Ascending aorta (tissue), 2 donors: ENCODE measurements around the gene LIPE. TPM values are rescaled to one million over a fixed set of nuclear protein-coding genes. Genes with fewer than 3 reads are reported as not detected.
"Not testable (repeated sequence)": the region's sequence is repeated elsewhere in the genome, so short reads cannot be mapped to it uniquely, and the experiment has no call there.

Experiments
- DNase-seq, 2 donors: peaks; one replicate each; pipeline ENCODE4 v3.0.0-alpha.2; 2019; ENCODE audit warnings: low spot score in 2 of 2
- H3K27ac ChIP-seq, 2 donors: fragments of 200-600 bp; sonication (generic); one replicate each; pipeline ENCODE4 v1.5.1; 2016 to 2017; ENCODE audit warnings: mild to moderate bottlenecking in 1 of 2
- H3K27me3 ChIP-seq: fragments of 200-600 bp; sonication (generic); one replicate; pipeline ENCODE4 v1.5.1; 2017
- H3K36me3 ChIP-seq, 2 donors: fragments of 200-600 bp; sonication (generic); one replicate each; pipeline ENCODE4 v1.5.1; 2016
- H3K4me1 ChIP-seq, 2 donors: fragments of 200-600 bp; sonication (generic); one replicate each; pipeline ENCODE4 v1.5.1; 2016 to 2017; ENCODE audit warnings: mild to moderate bottlenecking in 1 of 2
- H3K4me3 ChIP-seq, 2 donors: fragments of 200-600 bp; sonication (generic); one replicate each; pipeline ENCODE4 v1.5.1; 2016 to 2017; ENCODE audit warnings: mild to moderate bottlenecking in 1 of 2
- H3K9me3 ChIP-seq, 2 donors: fragments of 200-600 bp; sonication (generic); one replicate each; pipeline ENCODE4 v1.5.1; 2016
- intact Hi-C: fragments of 100-400 bp; cut with DNase I; formaldehyde crosslinking; loops from one replicate; pipeline ENCODE4 v1.15.1; 2023
- total RNA-seq: library from RNA; depleted of rRNA; stranded (reverse); fragments of >200 nt; gene quantifications from one replicate; pipeline ENCODE4 v1.1.0, GENCODE V29; 2016
- TF ChIP-seq, protein P1 (sequence below), 3 experiments: fragments of 200-600 bp in 2 of 3; fragments of 450-650 bp in 1 of 3; sonication (generic) in 2 of 3; IDR thresholded peaks; one replicate each; pipeline ENCODE4 v1.5.1; 2016 to 2019; ENCODE audit warnings: antibody characterized with exemption in 3 of 3, mild to moderate bottlenecking in 1 of 3, moderate library complexity in 1 of 3

LIPE gene
- total RNA-seq, 1 donor from 2014 or later, result 102 TPM

DNA sequence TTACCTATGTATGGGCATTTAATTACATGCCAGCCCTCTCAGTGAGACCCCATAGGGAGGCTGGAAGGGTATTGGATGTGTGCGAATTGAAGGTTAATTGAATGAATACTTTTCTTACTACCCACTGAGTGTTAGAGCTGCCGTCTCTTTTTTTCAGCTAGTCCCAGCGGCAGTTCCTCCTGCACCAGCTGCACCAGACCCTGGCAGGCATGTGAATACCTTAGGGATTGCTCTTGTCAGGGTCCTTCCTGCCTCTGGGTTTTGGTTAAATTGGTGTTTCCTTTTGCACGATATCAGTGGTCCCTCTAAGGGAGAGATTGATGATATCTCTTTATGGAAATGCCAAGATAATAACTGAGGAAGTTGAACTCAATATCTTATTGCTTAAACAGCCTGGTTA, 25.4 kb upstream of the LIPE start:
- TF ChIP-seq, protein P1, sequence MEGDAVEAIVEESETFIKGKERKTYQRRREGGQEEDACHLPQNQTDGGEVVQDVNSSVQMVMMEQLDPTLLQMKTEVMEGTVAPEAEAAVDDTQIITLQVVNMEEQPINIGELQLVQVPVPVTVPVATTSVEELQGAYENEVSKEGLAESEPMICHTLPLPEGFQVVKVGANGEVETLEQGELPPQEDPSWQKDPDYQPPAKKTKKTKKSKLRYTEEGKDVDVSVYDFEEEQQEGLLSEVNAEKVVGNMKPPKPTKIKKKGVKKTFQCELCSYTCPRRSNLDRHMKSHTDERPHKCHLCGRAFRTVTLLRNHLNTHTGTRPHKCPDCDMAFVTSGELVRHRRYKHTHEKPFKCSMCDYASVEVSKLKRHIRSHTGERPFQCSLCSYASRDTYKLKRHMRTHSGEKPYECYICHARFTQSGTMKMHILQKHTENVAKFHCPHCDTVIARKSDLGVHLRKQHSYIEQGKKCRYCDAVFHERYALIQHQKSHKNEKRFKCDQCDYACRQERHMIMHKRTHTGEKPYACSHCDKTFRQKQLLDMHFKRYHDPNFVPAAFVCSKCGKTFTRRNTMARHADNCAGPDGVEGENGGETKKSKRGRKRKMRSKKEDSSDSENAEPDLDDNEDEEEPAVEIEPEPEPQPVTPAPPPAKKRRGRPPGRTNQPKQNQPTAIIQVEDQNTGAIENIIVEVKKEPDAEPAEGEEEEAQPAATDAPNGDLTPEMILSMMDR (IDR thresholded peaks at IDR 0.05), result no peak
- H3K27me3 ChIP-seq, result no peaks in the 10 kb centered on the region
- no peaks in the 10 kb centered on the region for H3K36me3 ChIP-seq
- H3K4me1 ChIP-seq, result no peaks in the 10 kb centered on the region
- H3K4me3 ChIP-seq, result no peak overlapping the region
- no peak overlapping the region for H3K27ac ChIP-seq
- DNase-seq, result no peak
- H3K9me3 ChIP-seq, result no peaks in the 10 kb centered on the region
- intact Hi-C loops, result no loop called here

DNA sequence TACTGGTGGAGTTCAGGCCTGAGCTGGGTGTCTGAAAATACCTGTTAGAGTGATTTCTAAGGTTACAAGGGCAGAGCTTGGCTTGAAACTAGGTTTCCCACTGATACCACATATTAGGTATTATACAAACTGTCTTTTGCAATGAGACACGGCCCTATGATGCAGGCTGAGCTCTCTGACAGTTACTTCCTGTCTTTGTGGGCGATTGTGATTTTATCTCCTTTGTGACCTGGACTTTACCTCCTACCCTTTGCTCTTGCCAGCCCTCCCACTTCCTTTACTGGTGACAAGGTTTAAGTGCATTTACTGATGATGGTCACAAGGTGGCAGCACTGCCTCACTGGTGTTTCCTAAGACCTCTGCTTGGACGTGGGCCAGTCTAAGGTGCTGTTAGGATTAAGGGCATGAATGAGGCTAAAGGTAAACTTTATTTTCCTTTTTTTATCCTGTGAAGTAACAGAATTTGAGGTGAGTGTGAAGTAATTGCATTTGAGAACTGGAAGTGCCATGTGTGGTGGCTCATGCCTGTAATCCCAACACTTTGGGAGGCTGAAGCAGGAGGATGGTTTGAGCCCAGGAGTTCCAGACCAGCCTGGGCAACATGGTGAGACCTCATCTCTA, 23.2 kb upstream of the LIPE start:
- Histone ChIP-seq H3K27ac (no peak overlapping the region), H3K36me3 (no peaks in the 10 kb centered on the region), H3K4me1 (no peaks in the 10 kb centered on the region), H3K27me3 (no peaks in the 10 kb centered on the region), H3K9me3 (no peaks in the 10 kb centered on the region), H3K4me3 (no peak overlapping the region)
- peak in 1 of 2 donors; percentile 85 for DNase-seq
- intact Hi-C loops, result no loop called here
- TF ChIP-seq, protein P1 (IDR thresholded peaks at IDR 0.05), result peak; percentile 67 to 80 (median 78)

DNA sequence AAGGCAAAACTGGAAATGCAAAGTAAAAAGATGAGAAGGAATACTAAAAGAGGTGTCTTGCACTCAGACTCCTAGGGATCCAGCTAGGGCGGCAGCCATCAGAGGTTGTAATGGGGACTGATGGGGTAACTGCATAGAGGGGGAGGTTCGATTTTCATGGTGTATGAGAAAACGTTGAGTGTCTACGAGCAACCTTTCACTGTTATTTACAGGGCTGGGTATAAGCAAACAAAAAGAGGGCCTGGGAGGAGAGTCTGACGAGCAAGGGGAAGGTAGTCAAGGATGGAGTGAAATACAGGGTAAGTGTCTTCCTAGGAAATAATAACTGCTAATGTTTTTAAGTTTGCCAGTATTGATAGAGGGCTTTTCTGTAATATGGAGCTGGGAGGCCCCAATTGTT, 21.1 kb upstream of the LIPE start:
- H3K4me1 ChIP-seq, H3K9me3 ChIP-seq, H3K27ac ChIP-seq, H3K36me3 ChIP-seq, H3K4me3 ChIP-seq, intact Hi-C loops, DNase-seq, H3K27me3 ChIP-seq: not testable (repeated sequence)

DNA sequence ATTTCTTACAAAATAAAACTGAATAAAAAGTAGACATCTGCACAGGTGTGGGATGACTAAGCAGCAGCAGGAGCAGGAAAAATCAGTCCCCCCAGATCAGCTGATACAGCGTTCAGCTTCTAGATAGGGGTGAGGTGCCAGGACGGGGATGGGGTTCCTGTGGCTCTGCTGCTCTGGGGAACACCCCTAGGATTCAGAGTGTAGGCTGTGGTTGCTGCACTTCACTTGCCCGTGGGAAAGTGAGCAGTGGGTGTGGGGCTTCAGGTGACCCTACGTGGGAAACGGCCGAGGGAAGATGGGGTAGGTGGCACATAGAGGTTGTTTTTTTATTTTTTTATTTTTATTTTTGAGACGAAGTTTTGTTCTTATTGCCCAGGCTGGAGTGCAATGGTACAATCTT, 18.8 kb upstream of the LIPE start:
- Histone ChIP-seq H3K4me3 (no peak overlapping the region), H3K36me3 (no peaks in the 10 kb centered on the region), H3K4me1 (no peaks in the 10 kb centered on the region), H3K27ac (no peak overlapping the region), H3K9me3 (no peaks in the 10 kb centered on the region), H3K27me3 (no peaks in the 10 kb centered on the region)
- intact Hi-C loops, result no loop called here
- DNase-seq, result no peak
- TF ChIP-seq, protein P1 (IDR thresholded peaks at IDR 0.05), result no peak

DNA sequence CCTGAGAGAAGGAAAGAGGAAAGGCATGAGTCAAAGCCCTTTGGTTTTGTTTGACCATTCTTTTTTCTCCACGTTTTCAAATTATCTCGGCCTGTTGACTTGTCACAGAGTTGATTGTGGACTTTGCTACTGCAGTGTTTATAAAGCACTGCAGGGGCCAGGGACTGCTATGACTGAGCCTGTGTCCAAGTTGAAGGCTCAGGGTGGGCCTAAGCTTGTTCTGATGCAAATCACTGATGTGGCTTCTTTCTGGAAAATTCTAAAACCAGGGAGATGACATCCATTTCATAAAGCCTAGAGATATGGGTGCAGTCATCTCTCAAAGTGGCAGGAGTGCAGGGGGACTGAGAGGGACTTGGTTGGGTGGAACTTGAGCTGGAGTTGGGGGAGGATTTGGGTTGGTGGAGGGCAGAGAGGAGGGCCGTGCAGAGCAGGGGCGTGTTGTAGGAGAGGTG, 16.8 kb upstream of the LIPE start:
- no peaks in the 10 kb centered on the region for H3K4me1 ChIP-seq
- no peaks in the 10 kb centered on the region for H3K27me3 ChIP-seq
- TF ChIP-seq, protein P1 (IDR thresholded peaks at IDR 0.05), result no peak
- H3K36me3 ChIP-seq, result no peaks in the 10 kb centered on the region
- intact Hi-C loops, result no loop called here
- DNase-seq, result no peak
- H3K27ac ChIP-seq, result no peak overlapping the region
- no peaks in the 10 kb centered on the region for H3K9me3 ChIP-seq
- no peak overlapping the region for H3K4me3 ChIP-seq

DNA sequence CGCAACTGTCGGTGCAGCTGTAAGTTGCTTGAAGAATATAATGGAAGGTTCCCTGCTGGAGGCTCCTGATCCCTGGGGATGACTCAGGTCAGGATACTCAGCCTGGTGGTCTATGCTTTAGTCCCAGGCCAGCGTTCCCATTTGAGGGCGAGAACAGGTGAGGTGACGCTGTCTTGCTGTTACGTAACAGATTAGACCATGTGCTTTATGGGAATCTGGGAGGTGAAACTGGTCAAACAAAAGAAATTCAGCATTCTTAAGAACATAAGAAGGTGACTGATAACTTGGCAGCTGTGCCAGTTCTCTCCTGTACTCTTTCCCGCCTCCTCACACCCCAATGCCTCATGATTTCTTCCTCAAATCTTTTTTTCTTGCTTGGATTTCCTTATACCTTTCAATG, 15.6 kb upstream of the LIPE start, which contains the start of gene CXCL17:
Gene CXCL17 (minus strand): TSS at position 114 of the 400 bp plus-strand sequence. CDS start 114 bp downstream, outside the sequence.
- H3K4me1 ChIP-seq, result no peaks in the 10 kb centered on the region
- H3K36me3 ChIP-seq, result no peaks in the 10 kb centered on the region
- no peaks in the 10 kb centered on the region for H3K27me3 ChIP-seq
- no peaks in the 10 kb centered on the region for H3K9me3 ChIP-seq
- no peak within 1 kb of the TSS for H3K4me3 ChIP-seq
- intact Hi-C loops, result no loop called here
- no peak for DNase-seq
- no peak within 1 kb of the TSS for H3K27ac ChIP-seq
- TF ChIP-seq, protein P1 (IDR thresholded peaks at IDR 0.05), result no peak
